Activated CD8-positive, alpha-beta memory T cell treated with anti-CD3 and anti-CD28 coated beads, Interleukin-2, amount 50 U/mL, for 4 hours (primary cell): ENCODE data around the gene P4HTM.
"Not testable (repeated sequence)": the region's sequence is repeated elsewhere in the genome, so short reads cannot be mapped to it uniquely, and the experiment has no call there.

Experiments
- DNase-seq: peaks from one replicate; pipeline ENCODE4 v3.0.0-alpha.2; 2020

P4HTM gene

GRCh38 chr3:48984663-48985062 is 5.4 kb upstream of the P4HTM start:
- no peak for DNase-seq

- DNase-seq: no peak
Measured at GRCh38 chr3:48985831-48986376, 4.1 kb upstream of the P4HTM start.

DNA sequence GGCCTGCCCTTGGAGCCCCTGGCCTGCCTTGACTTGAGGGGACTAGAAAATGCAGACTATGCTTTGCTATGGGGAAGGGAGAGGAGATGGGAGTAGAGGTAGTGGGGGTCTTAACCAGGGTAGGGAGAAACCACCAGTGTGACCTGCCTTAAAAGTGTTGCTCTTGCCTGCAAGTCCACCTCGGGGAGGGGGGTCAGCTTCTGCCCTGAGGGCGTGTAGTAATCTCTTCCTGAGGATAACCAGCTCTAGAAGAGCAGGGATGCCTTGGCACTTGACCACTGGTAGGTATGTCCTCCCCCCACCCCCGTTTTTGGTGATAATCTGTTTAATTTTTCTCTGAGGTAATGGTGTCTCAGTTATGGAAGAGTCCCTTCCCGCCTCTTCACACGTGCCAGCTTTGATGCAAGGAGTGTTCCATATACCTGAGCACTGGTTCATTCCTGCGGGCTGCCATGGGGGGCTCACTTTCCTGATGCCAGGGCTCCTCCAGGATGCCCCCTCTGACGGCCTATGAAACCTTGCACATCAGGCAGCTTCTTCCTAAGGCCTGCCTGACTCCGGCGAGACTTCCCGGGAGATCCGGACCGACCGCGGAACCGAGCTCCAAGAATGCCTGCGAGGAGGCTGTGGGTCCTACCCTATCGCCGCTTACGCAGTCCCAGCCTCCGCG is 780 bp upstream of the P4HTM start:
- no peak for DNase-seq

DNA sequence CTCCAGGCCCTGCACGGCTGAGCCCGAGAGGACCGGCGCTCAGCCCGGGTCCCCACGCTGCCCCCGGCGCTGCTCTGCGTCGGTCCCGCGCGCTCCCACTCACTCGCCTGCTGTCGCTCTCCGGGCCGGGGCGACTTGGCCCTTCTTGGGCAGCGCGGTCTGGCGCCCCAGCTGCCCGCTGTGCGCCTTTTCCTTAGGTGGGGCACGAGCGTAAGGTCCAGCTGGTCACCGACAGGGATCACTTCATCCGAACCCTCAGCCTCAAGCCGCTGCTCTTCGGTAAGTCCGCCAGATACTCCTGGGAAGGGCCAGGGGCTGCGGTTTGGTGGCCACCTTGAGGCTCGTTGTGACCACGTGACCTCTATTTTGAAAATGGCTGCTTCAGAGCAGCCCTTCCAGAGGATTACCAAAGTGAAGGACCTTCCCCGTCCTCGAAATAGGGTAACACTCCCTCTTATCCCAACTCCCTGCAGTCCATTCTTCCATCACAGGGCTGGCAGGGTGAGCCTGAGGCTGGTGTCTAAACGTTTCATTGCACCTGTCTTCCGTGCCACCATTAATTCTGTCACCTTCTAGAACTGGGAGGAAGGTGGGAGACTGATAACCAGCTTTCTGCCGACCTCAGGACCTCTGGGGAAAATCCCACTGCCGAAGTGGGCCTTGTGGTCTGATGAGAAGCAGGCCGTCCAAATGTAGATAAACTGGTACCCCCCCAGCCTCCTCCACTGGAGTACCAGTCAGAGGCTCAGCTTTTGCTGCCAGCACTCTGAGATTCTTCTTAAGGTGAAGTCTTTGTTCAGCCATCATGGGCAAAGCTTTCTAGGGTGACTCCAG is 812 bp downstream of the P4HTM start:
- no peak for DNase-seq

- no peak for DNase-seq
Measured at GRCh38 chr3:48991851-48992545, 2.0 kb downstream of the P4HTM start.

DNA sequence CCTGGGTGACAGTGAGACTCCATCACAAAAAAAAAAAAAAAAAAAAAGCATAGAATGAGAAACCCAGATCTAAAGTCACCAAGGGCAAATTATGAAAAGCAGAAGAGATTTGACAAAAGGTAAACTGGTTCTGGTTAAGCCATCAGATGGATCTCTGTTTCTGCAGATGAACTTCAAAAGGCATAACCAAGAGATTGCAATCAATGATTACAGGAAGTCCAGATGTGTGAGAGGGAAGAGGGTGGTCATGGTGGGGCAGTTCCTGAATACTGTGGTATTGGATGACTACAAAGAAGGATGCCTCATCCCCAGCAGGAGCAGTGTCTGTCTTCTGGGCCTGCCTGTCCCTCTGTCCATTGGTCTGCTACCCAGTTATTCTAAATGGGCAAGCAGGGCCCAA is 3.8 kb downstream of the P4HTM start:
- no peak for DNase-seq

DNA sequence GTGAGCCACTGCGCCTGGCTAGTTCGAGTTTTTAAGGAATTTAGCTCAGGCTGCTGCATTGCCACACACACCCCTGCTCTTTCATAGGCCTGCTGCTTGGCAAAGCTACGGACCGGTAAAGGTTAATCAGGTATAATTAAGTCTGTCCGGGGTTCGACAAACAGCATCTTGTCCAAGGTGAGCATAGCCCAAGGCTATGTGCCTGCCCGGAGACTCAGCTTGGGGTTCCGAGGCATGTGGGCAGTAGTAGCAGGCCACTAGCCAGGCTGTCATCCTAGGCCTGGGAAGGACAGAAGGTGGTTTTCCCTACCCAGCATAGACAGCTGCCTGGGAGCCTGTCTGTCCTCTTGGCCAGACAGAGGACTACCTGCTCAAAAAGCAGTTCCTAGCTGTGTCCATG is 6.6 kb downstream of the P4HTM start:
- DNase-seq: no peak

DNA sequence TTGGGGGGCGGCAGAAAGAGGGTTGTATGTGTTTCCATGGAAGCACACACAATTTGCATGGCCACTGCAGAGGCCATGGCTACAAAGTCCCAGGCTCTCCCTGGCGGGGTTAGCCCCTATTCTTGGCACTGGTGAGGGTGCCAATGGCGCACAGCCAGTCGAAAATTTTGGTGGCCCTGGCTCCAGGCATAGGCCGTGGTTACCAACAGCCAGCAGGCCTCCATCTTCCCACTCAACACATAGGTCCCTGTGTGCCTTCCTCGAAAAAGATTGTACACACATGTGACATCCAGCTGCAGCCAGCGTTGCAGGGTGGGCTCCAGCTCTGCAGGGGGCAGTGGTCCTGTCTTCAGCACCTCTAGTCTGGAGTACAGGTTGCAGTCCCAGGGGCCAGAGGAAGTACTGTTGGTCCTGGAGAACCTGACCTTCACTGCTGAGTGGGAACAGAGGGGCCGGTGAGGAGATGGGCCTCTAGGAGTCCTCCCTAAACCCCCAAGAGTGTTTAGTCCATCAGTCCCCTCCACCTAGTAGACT is 7.1 kb downstream of the P4HTM start:
- DNase-seq: no peak

- DNase-seq: no peak
Measured at GRCh38 chr3:48997714-48998637, 7.9 kb downstream of the P4HTM start.

DNA sequence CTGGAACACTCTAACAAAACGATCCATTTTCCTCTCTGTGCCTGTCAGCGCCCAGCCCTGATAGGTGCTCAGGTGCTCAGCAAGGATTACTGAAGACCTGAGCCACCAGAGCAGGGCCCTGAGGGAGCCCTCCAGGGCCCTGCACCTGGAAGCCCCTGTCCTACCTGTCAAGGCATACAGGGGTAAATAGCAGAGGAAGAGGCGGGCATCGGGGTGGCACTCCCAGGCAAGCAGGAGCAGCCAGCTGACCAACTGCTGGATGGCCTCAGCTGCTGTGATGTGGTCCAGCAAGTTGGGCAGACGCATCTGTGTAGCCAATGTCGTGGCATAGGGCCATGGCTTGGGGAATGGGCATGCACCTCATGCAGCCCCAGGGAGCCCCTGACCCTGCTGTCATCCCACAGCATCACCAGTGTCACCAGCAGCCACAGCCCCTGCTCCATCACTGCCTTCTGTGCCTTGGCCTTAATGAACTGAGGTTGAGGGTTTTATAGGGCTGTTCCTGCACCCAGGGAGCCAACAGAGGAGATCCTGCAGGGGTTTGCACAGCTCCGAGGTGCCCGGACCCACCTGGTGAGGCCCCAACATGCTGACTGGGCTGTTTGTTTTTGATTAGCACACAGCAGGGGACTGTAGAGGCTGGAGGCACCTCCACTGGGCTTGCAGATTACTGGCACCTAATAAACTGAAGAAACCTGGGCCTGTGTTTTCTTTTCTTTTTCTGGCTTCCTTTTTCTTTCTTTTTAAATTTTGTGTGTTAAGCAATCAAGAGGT is 9.2 kb downstream of the P4HTM start:
- no peak for DNase-seq

GRCh38 chr3:49001155-49001554 is 11.1 kb downstream of the P4HTM start:
- no peak for DNase-seq

DNA sequence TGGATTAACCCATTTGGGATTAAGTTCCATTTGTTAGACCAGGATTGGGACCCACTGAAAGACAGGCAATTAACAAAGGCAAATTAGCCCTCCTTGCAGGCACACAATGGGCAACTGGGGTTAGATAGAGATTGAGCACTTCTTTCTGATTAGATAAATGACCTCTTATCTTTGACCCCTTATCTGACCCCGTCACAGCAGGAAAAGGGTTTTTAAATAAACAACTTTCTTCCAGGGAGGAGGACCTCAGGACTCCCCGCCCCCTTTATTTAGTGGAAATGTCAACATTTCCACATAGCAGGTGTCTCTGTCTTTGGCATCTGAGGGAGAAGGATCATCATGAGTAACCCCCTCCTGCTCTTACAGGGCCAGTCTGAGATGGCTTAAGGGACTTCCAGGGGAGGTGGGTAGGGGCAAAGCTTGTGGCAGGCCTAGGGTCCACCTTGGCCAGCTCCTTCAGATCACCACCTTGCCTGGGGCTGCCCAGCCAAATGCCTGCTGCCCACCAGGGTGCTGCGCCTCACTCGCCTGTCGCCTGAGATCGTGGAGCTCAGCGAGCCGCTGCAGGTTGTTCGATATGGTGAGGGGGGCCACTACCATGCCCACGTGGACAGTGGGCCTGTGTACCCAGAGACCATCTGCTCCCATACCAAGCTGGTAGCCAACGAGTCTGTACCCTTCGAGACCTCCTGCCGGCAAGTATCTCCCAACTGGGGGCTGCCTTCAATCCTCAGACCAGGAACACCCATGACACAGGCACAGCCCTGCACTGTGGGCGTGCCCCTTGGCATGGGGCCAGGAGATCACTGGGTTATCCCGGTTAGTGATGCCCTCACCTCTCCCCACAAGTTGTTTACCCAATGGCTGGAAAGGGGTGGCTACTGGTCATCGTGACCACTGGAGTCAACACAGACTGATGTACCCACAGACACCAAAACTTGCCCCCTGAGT is 14.6 kb downstream of the P4HTM start:
- DNase-seq: no peak

DNA sequence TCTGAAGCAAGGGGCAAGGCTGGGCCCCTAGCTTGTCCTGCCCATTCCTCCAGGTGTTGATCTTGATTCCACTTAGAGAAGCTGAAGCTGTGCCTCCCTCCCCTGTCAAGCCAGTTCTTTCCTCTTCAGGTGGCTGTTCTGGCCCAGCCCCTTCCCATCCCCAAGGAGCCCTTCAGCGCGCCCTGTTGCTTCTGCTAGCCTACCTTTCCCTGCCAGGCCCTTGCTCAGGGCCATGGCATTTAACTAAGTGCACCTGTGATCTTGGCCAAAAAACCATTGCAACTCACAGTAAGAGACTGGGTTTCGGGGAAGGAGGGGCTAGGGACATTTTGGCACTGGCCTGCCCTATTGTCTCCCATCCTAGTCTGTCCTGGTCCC is 15.3 kb downstream of the P4HTM start:
- no peak for DNase-seq

GRCh38 chr3:49005998-49006397 is 16.0 kb downstream of the P4HTM start:
- DNase-seq: no peak

- DNase-seq: no peak
Measured at GRCh38 chr3:49006408-49007067, 16.5 kb downstream of the P4HTM start.

DNA sequence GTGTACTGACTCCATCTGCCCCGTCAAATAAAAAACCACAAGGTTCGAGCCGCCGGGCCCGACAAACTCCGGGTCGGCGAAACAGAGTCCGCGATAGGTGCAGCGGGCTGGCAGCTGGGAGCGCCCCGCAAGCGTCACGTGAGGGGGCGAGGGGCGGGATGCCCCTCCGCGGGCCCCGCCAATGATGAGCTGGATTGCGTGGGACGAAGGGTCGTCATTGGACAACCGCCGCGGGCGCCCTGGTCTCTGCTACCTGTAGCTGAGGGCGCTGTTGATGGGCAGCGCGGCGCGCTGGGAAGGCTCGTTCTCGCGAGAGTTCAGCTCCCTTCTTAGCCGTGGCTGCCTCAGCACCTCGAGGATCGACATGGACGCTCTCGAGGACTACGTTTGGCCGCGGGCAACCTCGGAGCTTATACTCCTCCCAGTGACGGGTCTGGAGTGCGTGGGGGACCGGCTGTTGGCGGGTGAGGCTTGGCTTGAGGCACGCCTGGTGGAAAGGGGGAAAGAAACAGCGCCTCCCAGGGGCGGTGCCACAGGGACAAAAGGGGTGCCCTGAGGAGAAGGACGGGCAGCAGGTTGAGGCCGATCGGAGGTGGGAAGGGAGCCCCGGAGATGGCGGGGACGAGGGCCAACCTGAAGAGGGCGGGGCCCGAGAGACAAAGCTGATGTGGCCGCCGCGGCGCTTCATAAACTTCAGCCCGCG is 17.2 kb downstream of the P4HTM start, which contains the start of gene WDR6:
Gene WDR6, plus strand, starts transcription at position 324 of the 703 bp plus-strand sequence. Its CDS starts 41 bp downstream, at position 365.
- peak; percentile 97 for DNase-seq

DNA sequence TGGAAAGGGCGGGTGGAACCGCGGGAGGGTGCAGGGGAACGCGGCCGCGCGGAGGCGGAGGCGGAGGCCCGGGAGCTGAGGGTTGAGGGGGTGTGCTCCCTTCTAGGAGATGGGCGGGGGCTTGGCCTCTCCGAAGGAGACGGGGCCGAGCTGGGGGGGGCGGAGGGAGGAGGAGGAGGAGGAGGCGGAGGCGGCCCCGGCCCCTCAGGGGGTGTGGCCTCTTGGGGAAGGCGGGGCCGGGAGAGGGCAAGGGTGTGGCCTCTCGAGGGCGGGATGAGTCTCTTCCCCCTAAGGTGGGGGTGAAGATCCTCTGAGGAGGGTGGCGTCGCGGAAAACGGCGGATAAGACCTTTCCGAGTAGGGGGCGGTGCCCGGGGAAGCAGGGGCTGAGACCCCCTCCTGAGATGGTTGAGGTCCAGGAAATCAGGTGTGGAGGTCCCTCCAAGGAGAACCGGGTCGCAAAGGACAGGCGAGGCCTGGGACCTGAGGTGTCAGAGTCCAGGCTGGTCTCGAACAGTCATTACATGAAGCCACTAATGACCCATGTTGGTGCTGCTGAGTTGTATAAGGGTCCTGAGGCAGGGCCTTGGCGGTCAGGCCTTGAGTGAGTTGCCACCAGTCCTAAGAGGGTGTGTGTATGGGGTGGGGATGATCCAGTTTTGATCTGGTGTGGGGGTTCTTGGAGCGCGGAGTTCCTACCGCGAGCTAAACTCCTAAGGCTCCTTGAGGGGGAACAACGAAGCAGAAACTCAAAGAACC is 17.9 kb downstream of the P4HTM start:
- peak; percentile 91 for DNase-seq

- not testable (repeated sequence) for DNase-seq
Measured at GRCh38 chr3:49008627-49009026, 18.6 kb downstream of the P4HTM start.
